Thymus (tissue), 11 donors: ENCODE results near the gene DBNDD1. TPM values are rescaled to one million over a fixed set of nuclear protein-coding genes. Genes with fewer than 3 reads are reported as not detected.

Experiments used
- DNase-seq, 9 donors: peaks; one replicate each; pipeline ENCODE4 v3.0.0-alpha.2; 2013; ENCODE audit warnings: low spot score in 9 of 9, low read depth in 6 of 9, missing footprints in 1 of 9
- H3K27ac ChIP-seq, 2 donors: one replicate each; pipeline ENCODE4 v1.5.1; 2013; ENCODE audit warnings: control low read depth in 1 of 2, low read depth in 1 of 2, low read length in 1 of 2, mild to moderate bottlenecking in 1 of 2, moderate library complexity in 1 of 2
- H3K27me3 ChIP-seq, 2 donors: one replicate each; pipeline ENCODE4 v1.5.1; 2013; ENCODE audit warnings: low read length in 1 of 2; ENCODE audit not compliant: control insufficient read depth in 2 of 2, insufficient read depth in 1 of 2
- H3K36me3 ChIP-seq, 2 donors: one replicate each; pipeline ENCODE4 v1.5.1; 2013; ENCODE audit warnings: low read length in 1 of 2, mild to moderate bottlenecking in 1 of 2, moderate library complexity in 1 of 2; ENCODE audit not compliant: control insufficient read depth in 2 of 2, insufficient read depth in 2 of 2
- H3K4me1 ChIP-seq, 2 donors: one replicate each; pipeline ENCODE4 v1.5.1; 2013; ENCODE audit warnings: low read length in 2 of 2; ENCODE audit not compliant: control insufficient read depth in 2 of 2, insufficient read depth in 2 of 2
- H3K4me3 ChIP-seq, 2 donors: one replicate each; pipeline ENCODE4 v1.5.1; 2013; ENCODE audit warnings: low read length in 2 of 2, control low read depth in 1 of 2, mild to moderate bottlenecking in 1 of 2
- H3K9me3 ChIP-seq, 2 donors: one replicate each; pipeline ENCODE4 v1.5.1; 2013; ENCODE audit warnings: low read length in 1 of 2, mild to moderate bottlenecking in 1 of 2; ENCODE audit not compliant: control insufficient read depth in 2 of 2, insufficient read depth in 1 of 2
- WGBS: extraction: QIAGEN DNeasy Blood & Tissue Kit; methylation state at CpG from one replicate; pipeline ENCODE4 v1.1.7; 2013; 5-methylcytosine and 5-hydroxymethylcytosine counted together
- polyA plus RNA-seq: library from polyadenylated mRNA; stranded (reverse); fragments of 200-250 nt; gene quantifications from one replicate; pipeline ENCODE4 v1.2.3, GENCODE V29; 2013
- total RNA-seq: library from RNA; stranded (reverse); fragments of 120-200 nt; gene quantifications from one replicate; pipeline ENCODE4 v1.2.4, GENCODE V29; 2013
- donor health status: healthy.

Gene DBNDD1
- total and polyA plus RNA-seq, 2 donors: 0.52 to 1.9 TPM

DNA sequence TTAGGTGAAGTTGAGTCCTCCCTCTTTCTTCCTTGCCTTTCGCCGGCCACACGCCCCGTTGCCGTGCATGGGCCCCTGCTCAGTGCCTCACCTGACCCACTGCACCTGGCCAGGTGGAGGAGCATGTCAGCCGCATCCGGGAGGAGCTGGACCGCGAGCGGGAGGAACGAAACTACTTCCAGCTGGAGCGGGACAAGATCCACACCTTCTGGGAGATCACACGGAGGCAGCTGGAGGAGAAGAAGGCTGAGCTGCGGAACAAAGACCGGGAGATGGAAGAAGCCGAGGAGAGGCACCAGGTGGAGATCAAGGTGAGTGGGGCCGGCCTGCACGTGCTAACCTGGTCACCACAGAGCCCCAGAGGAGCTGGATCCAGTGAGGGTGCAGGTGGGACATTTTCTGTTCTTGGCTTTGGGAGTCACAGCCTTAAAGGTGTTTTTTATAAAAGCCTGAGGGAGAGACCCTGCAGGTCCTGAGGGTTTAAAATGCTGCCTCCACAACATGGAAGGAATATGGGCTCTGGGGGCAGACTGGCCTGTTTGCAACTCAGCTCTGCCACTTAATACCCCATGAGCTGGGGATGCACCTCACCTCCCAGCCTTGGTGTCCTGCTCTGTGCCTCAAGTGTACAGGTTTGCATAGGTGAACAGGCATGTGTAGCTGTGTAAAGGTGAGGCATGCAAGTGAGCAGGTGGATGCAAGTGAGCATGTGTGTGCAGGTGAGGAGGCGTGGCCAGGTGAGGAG is 12.1 kb upstream of the DBNDD1 start:
- DNase-seq: no peak
- no peaks in the 10 kb centered on the region for H3K27me3 ChIP-seq
- H3K4me3 ChIP-seq: no peak overlapping the region
- H3K27ac ChIP-seq: no peak overlapping the region
- H3K4me1 ChIP-seq: no peaks in the 10 kb centered on the region
- H3K36me3 ChIP-seq: peaks cover 0 to 7% of the 10 kb centered on the region in 2 donors
- H3K9me3 ChIP-seq: peaks cover 0 to 5% of the 10 kb centered on the region in 2 donors
- WGBS: 97% methylated on average over 19 of the region's 19 CpGs

DNA sequence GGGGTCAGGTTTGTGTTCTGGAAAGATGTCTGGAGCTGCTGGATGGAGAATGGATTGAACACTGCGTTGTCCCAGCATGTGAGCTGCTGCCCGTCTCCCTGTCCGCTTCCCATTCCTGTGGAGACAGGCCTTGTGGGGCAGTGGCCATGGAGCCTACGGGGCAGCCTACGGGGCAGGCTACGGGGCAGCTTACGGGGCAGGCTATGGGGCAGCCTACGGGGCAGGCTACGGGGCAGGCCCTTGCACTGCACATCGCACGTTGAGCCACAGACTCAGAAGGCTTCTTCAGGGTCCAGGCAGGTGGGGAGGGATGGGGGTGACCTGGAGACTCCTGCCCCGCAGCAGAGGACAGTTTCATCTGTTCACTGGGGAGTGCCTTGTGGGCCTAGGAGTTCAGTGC is 9.7 kb upstream of the DBNDD1 start:
- Histone ChIP-seq H3K9me3 (peaks cover 0 to 5% of the 10 kb centered on the region in 2 donors), H3K4me3 (no peak overlapping the region), H3K27me3 (no peaks in the 10 kb centered on the region), H3K36me3 (peaks cover 0 to 4% of the 10 kb centered on the region in 2 donors), H3K27ac (no peak overlapping the region), H3K4me1 (no peaks in the 10 kb centered on the region)
- no peak for DNase-seq
- 93% methylated on average over 12 of the region's 12 CpGs for WGBS

DNA sequence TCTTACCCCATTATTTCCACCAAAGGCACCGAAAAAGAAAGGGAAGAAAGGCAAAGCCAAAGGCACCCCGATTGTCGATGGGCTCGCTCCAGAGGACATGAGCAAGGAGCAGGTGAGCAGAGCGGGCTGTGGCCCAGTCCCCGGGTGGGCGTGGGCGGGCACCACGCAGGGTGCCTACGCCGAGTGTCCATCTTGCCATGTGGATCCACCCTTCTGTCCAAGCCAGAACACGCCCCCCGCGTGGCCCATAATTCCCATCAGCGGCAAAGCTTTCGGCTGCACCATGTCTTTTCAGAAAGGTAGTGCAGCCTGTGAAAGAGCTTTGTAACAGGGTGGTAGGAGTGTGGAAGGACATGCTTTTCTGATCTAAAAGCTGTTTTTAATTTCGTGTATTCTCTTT is 8.4 kb upstream of the DBNDD1 start:
- Histone ChIP-seq H3K36me3 (peaks cover 0 to 4% of the 10 kb centered on the region in 2 donors), H3K27ac (no peak overlapping the region), H3K27me3 (no peaks in the 10 kb centered on the region), H3K4me3 (no peak overlapping the region), H3K4me1 (peaks cover 3 to 6% of the 10 kb centered on the region in 2 donors), H3K9me3 (peaks cover 0 to 5% of the 10 kb centered on the region in 2 donors)
- no peak for DNase-seq
- 98% methylated on average over 17 of the region's 17 CpGs for WGBS

DNA sequence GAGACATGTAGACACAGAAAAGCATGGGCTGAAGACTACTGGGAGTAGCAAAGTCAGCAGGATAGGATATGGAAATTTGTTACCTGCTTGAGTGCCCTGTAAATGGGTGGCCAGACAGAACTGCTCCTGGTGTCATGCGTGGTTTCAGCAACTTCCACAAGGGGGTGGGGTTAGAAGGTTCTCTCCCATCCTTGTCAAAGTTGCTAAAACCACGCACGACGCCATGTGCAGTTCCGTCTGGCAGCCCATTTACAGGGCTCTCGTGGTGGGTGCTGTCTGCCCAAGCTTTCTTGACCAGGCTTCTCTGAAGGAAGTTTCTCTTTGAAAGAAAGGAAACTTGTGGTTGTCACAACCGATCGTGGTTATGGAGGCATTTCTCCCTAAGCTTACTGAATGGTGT is 6.9 kb upstream of the DBNDD1 start:
- Histone ChIP-seq H3K4me1 (peaks cover 10 to 12% of the 10 kb centered on the region in 2 donors), H3K27ac (no peak overlapping the region), H3K36me3 (no peaks in the 10 kb centered on the region), H3K4me3 (no peak overlapping the region), H3K27me3 (peaks cover 0 to under 1% of the 10 kb centered on the region in 2 donors), H3K9me3 (no peaks in the 10 kb centered on the region)
- DNase-seq: no peak
- 8% methylated on average over 8 of the region's 8 CpGs for WGBS

DNA sequence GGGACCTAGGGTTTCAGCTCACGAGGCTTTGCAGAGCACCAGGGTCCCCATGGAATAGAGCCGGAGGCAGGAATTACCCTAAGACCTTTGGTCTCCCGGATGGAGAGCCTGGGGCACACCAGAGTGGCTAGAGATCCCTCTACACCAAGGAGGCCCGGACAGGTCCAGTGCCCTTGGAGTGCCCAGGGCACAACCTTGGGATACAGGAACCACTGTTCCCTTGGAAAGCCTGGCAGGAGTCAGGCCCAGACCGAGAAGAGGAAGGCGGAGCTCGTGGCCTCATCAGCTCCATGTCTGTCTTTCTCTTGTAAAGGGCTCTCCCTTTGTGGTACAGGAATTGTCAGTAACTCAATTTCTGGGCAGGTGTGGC is 3.8 kb upstream of the DBNDD1 start:
- WGBS: 68% methylated on average over 7 of the region's 7 CpGs
- no peak for DNase-seq
- Histone ChIP-seq H3K27me3 (peaks cover 24 to 28% of the 10 kb centered on the region in 2 donors), H3K36me3 (no peaks in the 10 kb centered on the region), H3K27ac (no peak overlapping the region), H3K4me3 (peak overlapping the region; percentile 63 to 75), H3K9me3 (no peaks in the 10 kb centered on the region), H3K4me1 (peaks cover 16 to 18% of the 10 kb centered on the region in 2 donors)

DNA sequence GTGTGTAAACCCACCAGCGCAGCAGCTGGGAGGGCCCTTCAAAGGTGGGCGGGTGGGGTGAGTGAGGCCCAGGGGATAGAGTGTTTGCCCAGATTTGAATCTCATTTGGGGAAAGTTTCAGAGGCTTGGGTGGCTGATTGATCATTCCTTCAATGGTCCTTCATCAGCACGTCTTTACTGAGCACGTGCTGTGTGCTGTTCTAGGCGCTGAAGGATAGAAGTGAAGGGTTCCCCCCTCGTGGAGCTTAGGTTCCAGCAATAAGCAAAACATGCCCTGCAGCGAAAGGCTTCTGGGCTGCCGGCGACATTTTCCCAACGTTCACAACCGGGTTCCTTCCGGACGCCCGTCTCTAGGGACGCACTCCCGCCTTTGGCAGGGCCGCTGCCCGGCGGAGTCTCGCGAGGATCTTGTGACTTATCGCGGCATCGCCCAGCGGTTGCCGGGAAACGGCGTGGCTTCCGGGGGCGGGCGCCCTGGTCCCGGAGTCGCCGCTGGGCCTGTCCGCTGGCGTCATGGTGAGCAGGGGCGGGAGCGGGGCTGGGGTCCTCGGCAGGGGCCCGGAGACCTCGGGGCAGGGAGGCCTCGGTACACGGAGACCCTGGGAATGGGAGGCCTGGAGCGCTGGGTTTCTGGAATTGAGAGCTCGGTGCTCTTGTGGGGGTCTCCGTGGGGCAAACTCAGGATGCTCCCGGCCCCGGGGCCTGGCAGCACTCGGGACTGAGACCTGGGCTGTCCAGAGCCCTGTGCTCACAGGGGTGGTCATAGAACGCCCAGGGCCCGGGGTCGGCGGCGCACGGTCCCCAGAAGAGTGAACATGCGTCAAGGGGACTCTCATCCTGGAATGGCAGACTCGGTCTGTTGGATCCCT is 3.2 kb upstream of the DBNDD1 start:
- DNase-seq: peak; percentile 41 to 85 (median 66)
- Histone ChIP-seq H3K36me3 (no peaks in the 10 kb centered on the region), H3K9me3 (no peaks in the 10 kb centered on the region), H3K27ac (no peak overlapping the region), H3K4me3 (peak overlapping the region; percentile 63 to 75), H3K4me1 (peaks cover 16 to 18% of the 10 kb centered on the region in 2 donors), H3K27me3 (peaks cover 27 to 34% of the 10 kb centered on the region in 2 donors)
- 11% methylated on average over 57 of the region's 57 CpGs for WGBS

DNA sequence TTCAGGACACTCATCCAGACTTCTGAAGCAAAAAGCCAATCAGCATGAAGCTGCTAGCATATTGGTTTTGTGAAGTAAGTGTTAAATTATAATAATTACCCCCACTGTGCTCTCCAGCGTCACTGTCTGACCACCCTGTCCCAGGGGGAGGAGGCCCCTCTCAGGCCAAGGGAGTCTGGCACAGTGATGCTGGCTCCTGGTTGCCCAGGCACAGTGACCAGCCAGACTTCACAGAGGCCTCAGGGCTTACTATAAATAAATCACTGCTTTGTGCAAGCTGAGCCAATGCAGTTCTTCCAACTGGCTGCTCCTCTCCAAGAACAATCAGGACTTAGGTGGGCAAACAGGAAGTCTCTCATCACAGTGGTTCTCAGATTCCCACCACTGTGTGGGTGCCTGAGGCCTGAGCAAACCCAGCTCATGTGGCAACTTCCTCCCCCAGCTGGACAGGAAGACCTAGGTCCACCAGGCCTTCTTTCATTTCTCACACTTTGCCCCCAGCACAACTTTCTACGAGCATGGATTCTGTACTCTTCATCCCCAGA is 1.7 kb upstream of the DBNDD1 start:
- WGBS: 95% methylated on average over 2 of the region's 2 CpGs
- DNase-seq: no peak
- no peaks in the 10 kb centered on the region for H3K36me3 ChIP-seq
- H3K4me1 ChIP-seq: peaks cover 16 to 18% of the 10 kb centered on the region in 2 donors
- H3K4me3 ChIP-seq: no peak overlapping the region
- peaks cover 30 to 49% of the 10 kb centered on the region in 2 donors for H3K27me3 ChIP-seq
- H3K9me3 ChIP-seq: no peaks in the 10 kb centered on the region
- H3K27ac ChIP-seq: no peak overlapping the region

DNA sequence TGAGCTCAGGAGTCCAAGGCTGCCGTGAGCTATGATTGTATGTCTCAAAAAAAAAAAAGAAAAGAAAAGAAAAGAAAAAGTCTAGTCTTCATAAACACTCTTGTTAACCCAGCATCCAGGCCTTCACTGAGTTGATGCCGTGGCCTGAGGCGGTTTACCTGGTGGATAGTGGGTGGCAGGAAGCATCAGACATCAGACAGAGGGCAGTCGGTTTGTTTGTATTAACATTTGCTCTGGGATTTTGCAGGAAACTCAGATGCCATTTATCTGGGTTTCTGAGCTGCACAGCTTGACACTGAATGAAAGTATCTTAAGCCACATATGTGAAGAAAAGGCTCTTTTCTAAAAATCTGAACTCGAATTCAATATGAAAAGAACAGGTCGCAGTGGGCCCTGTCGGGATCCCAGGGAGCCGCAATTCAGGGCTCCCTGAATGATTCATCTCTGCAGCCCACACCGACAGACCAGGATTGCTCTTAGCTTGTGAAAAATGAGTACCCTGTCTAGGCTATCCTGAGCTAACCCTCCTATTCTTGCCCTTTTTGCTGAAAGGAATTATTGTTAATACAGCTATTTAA is 1.1 kb upstream of the DBNDD1 start:
- peaks cover 16 to 18% of the 10 kb centered on the region in 2 donors for H3K4me1 ChIP-seq
- no peaks in the 10 kb centered on the region for H3K36me3 ChIP-seq
- peaks cover 33 to 50% of the 10 kb centered on the region in 2 donors for H3K27me3 ChIP-seq
- no peaks in the 10 kb centered on the region for H3K9me3 ChIP-seq
- 95% methylated on average over 9 of the region's 9 CpGs for WGBS
- H3K27ac ChIP-seq: no peak overlapping the region
- no peak for DNase-seq
- H3K4me3 ChIP-seq: no peak overlapping the region
